Muscle layer of colon (tissue), 2 donors: ENCODE data around the gene GLS.
"Not testable (repeated sequence)": the region's sequence is repeated elsewhere in the genome, so short reads cannot be mapped to it uniquely, and the experiment has no call there.

ENCODE experiments used
- H3K27ac ChIP-seq: one replicate; pipeline ENCODE4 v1.7.0; 2013; ENCODE audit warnings: low read depth, mild to moderate bottlenecking, low read length, moderate library complexity
- H3K27me3 ChIP-seq, 2 donors: one replicate each; pipeline ENCODE4 v1.7.0; 2013; ENCODE audit warnings: low read length in 2 of 2, mild to moderate bottlenecking in 2 of 2; ENCODE audit not compliant: insufficient read depth in 2 of 2, control insufficient read depth in 1 of 2
- H3K36me3 ChIP-seq: one replicate; pipeline ENCODE4 v1.7.0; 2013; ENCODE audit warnings: mild to moderate bottlenecking, low read length; ENCODE audit not compliant: insufficient read depth
- H3K4me1 ChIP-seq: one replicate; pipeline ENCODE4 v1.7.0; 2013; ENCODE audit warnings: mild to moderate bottlenecking, low read length; ENCODE audit not compliant: insufficient read depth
- H3K4me3 ChIP-seq, 2 donors: one replicate each; pipeline ENCODE4 v1.7.0; 2013; ENCODE audit warnings: low read length in 2 of 2, low read depth in 1 of 2, mild to moderate bottlenecking in 1 of 2, moderate library complexity in 1 of 2
- H3K9ac ChIP-seq: one replicate; pipeline ENCODE4 v1.7.0; 2013; ENCODE audit warnings: low read length
- H3K9me3 ChIP-seq: one replicate; pipeline ENCODE4 v1.7.0; 2013; ENCODE audit warnings: mild to moderate bottlenecking, low read length
- donor health status: abdominal sarcoma.
- donor health status: Adenocarcinoma of cecum.

GLS gene

DNA sequence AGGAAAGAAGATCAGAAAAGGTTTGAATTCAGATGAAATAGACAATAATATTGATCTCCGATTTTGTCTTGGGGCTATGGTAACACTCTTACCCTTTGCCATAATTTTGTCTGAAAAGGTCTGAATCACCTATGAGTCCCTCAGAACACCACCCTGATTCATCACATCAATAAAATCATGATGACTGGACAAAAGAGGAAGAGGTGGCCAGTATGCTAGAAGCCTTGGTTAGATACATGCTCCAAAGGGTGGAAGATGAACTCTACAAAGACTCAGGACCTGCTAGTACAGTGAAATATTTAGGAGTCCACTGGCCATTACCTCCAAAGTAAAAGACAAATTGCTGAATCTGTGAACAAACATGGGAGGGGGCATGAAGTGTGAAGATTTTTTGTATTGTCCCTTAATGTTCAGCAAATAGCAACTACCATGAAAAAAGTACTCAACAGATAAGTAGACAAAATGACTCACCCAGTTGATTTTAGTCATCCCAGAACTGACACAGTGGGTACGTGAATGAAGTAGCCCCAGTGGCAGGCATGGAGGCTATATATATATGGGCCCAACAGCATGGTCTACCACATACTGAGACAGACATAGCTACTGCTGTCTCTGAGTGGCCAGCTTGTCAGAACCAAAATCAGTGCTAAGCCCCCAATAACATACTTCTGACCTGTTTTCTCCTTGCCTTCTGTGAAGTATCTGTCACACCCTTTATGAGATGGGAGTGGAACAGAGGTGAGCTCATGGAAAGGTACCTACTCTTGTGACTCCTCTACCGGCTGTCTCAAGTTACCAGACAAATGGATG is 36.5 kb upstream of the GLS start:
- no peaks in the 10 kb centered on the region for H3K4me1 ChIP-seq
- no peaks in the 10 kb centered on the region for H3K9me3 ChIP-seq
- H3K4me3 ChIP-seq, result no peak overlapping the region
- no peaks in the 10 kb centered on the region for H3K36me3 ChIP-seq
- H3K27me3 ChIP-seq, result no peaks in the 10 kb centered on the region
- H3K27ac ChIP-seq, result no peak overlapping the region
- no peak overlapping the region for H3K9ac ChIP-seq

DNA sequence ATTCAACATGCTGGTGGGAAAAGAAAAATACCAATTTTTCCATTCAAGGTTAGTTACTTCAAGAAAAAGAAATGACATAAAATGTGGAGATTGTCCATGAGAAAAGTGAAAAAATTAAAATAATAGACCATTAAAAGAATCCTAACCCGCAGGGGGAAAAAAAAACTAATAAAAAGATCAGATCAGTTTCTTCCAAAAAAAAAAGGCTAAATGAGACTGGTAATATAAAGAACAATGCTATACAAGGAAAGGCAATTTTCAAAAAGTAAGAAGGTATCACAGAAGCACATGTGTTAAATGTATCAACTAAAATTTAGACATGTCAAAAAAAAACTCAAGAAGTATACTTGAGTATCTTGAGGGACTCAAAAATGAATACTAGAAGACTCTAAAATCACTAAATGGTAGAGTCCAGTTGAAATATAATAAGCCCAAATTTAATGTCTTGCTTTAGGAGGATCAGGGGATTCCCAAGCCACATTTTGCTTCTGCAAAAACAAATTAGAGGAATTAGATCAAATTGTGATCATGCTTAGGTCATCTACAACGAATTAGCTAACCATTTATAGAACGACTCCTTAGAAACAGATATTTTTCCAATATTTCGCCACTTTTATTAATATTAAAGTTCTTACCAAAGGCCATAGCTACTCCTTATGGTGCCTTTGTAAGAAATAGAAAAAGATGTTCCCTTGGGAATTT is 35.8 kb upstream of the GLS start:
- Histone ChIP-seq H3K9ac (no peak overlapping the region), H3K27me3 (no peaks in the 10 kb centered on the region), H3K27ac (no peak overlapping the region), H3K9me3 (no peaks in the 10 kb centered on the region), H3K4me1 (no peaks in the 10 kb centered on the region), H3K4me3 (no peak overlapping the region), H3K36me3 (no peaks in the 10 kb centered on the region)

DNA sequence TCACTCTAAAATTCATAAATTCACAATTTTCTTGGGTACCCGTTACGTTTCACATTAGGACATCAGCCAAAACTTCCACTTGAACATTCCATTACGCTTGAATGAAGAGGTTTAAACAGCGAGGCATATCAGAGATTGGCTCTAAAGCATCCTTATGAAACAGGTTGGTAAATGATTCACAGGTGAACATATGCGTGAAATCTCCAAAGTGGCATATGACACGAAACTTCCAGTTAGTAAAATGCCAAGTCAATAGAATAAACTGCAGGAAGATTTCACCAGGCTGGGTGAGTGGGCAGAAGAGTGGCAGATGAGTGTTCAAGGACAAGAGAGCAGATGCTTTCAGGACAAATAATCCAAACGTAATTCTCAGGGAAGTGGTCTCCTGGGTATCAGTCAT is 33.9 kb upstream of the GLS start:
- no peaks in the 10 kb centered on the region for H3K9me3 ChIP-seq
- no peaks in the 10 kb centered on the region for H3K27me3 ChIP-seq
- H3K4me1 ChIP-seq, result no peaks in the 10 kb centered on the region
- H3K36me3 ChIP-seq, result no peaks in the 10 kb centered on the region
- H3K4me3 ChIP-seq, result no peak overlapping the region
- H3K27ac ChIP-seq, result no peak overlapping the region
- H3K9ac ChIP-seq, result no peak overlapping the region

- Histone ChIP-seq H3K36me3 (no peaks in the 10 kb centered on the region), H3K9ac (no peak overlapping the region), H3K27me3 (no peaks in the 10 kb centered on the region), H3K27ac (no peak overlapping the region), H3K9me3 (no peaks in the 10 kb centered on the region), H3K4me3 (no peak overlapping the region), H3K4me1 (no peaks in the 10 kb centered on the region)
Observed at GRCh38 chr2:190847504-190848081, 33.0 kb upstream of the GLS start.

GRCh38 chr2:190849774-190850173 is 30.8 kb upstream of the GLS start:
- Histone ChIP-seq H3K9me3 (no peaks in the 10 kb centered on the region), H3K27me3 (no peaks in the 10 kb centered on the region), H3K4me1 (no peaks in the 10 kb centered on the region), H3K27ac (no peak overlapping the region), H3K36me3 (no peaks in the 10 kb centered on the region), H3K4me3 (no peak overlapping the region), H3K9ac (no peak overlapping the region)

GRCh38 chr2:190853022-190853421 is 27.6 kb upstream of the GLS start:
- not testable (repeated sequence) for H3K27me3 ChIP-seq, H3K9me3 ChIP-seq, H3K36me3 ChIP-seq, H3K4me3 ChIP-seq, H3K4me1 ChIP-seq, H3K9ac ChIP-seq, H3K27ac ChIP-seq

DNA sequence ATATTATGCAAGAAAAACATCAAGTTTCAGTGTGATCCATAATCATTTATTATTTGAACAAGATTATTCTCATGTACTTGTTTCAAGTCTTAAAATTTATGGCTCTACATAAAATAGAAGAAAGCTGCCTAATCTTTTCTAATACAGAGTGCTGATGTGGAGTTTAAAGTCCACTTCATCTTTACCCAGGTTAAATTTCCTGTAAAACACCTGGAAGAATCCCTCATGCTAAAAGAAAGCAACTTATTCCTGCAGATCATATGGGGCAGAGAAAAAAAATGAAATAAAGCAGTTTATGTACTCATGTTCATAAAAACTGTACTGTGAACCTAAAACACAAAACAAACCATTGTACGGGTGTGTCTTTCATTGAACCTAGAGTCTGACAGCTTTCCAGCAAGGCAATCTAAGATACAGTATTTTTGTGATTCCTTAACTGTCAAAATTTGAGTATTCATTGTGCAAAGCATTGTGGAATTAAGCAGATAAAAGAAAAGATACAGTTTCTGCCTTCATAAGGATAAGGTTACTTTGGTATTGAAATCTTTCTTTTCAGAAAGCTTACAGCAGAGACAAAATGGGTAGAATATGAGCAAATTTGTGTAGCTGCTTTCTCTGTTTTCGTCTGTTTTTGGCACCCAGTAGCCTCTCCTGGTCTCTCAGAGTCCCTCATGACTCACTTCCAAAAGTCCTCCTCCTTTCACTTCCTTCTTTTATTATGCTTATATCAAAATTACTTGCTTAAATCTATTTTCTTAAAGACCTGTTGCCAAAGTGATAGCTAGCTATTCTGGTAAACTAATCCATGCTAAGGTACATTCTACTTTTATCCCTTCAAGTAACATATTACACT is 26.9 kb upstream of the GLS start:
- H3K36me3 ChIP-seq, result no peaks in the 10 kb centered on the region
- H3K27me3 ChIP-seq, result no peaks in the 10 kb centered on the region
- H3K9ac ChIP-seq, result no peak overlapping the region
- H3K4me1 ChIP-seq, result peaks cover 3% of the 10 kb centered on the region
- no peak overlapping the region for H3K4me3 ChIP-seq
- no peak overlapping the region for H3K27ac ChIP-seq
- no peaks in the 10 kb centered on the region for H3K9me3 ChIP-seq

- Histone ChIP-seq H3K9ac (no peak overlapping the region), H3K9me3 (no peaks in the 10 kb centered on the region), H3K4me1 (peaks cover 12% of the 10 kb centered on the region), H3K27me3 (no peaks in the 10 kb centered on the region), H3K4me3 (no peak overlapping the region), H3K27ac (no peak overlapping the region), H3K36me3 (no peaks in the 10 kb centered on the region)
Observed at GRCh38 chr2:190854726-190855125, 25.9 kb upstream of the GLS start.

- Histone ChIP-seq H3K27ac (no peak overlapping the region), H3K27me3 (no peaks in the 10 kb centered on the region), H3K4me1 (peaks cover 17% of the 10 kb centered on the region), H3K4me3 (no peak overlapping the region), H3K9ac (no peak overlapping the region), H3K36me3 (no peaks in the 10 kb centered on the region), H3K9me3 (no peaks in the 10 kb centered on the region)
Observed at GRCh38 chr2:190855245-190855644, 25.4 kb upstream of the GLS start.

DNA sequence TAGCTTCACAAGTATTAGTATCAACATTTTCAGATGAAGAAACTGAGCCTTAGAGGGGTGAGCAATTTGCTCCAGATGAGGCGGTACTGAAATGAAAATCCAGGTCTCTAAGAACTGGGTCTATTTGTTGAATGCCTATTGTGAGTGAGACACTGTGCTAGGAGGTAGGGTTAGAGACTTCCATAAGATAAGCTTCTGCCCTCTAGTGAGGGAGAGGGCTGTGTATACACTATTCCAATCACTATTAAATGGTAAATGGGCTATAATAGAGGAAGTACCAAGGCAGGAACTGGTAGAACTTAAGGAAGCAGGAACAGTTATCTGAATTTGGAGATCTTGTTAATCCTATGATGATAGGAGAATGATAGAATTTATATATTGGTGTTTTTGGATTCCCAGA is 23.6 kb upstream of the GLS start:
- no peaks in the 10 kb centered on the region for H3K27me3 ChIP-seq
- peaks cover 30% of the 10 kb centered on the region for H3K4me1 ChIP-seq
- no peak overlapping the region for H3K9ac ChIP-seq
- H3K4me3 ChIP-seq, result no peak overlapping the region
- H3K9me3 ChIP-seq, result no peaks in the 10 kb centered on the region
- H3K27ac ChIP-seq, result no peak overlapping the region
- no peaks in the 10 kb centered on the region for H3K36me3 ChIP-seq

DNA sequence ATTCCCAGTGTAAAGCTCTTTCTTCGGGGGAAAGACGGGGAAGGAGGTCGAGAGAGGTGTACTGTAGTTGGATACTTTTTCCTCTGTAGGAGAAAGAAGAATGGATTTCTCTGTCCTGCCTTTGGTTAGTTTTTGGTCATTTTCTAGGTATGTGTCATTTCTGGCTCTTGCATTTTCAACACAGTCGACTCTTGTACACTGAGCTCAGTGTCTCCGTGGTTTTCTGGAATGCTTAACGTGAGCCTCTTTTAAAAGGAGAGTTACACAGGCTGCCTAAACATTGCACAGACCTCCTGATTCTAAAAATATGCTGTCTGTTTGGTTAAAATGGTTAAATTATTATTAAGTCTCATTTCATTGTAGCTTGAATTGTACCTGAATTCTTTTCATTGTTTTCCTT is 21.8 kb upstream of the GLS start:
- peaks cover 32% of the 10 kb centered on the region for H3K4me1 ChIP-seq
- H3K27me3 ChIP-seq, result no peaks in the 10 kb centered on the region
- H3K4me3 ChIP-seq, result no peak overlapping the region
- H3K9ac ChIP-seq, result no peak overlapping the region
- H3K36me3 ChIP-seq, result no peaks in the 10 kb centered on the region
- H3K27ac ChIP-seq, result no peak overlapping the region
- no peaks in the 10 kb centered on the region for H3K9me3 ChIP-seq
